Pulmonary artery endothelial cell (primary cell): Measurements from ENCODE around the gene TAAR1. TPM values are rescaled to one million over a fixed set of nuclear protein-coding genes. Genes with fewer than 3 reads are reported as not detected.

Experiments
- DNase-seq: peaks from one replicate; pipeline ENCODE4 v3.0.0-alpha.2; 2011; ENCODE audit warnings: low read depth, low spot score
- total RNA-seq: library from RNA; depleted of rRNA; stranded (reverse); fragments of >200 nt; gene quantifications from 2 replicates; pipeline ENCODE4 v1.2.3, GENCODE V29; 2014

Gene TAAR1
- total RNA-seq, 1 donor from 2014 or later, result not detected

DNA sequence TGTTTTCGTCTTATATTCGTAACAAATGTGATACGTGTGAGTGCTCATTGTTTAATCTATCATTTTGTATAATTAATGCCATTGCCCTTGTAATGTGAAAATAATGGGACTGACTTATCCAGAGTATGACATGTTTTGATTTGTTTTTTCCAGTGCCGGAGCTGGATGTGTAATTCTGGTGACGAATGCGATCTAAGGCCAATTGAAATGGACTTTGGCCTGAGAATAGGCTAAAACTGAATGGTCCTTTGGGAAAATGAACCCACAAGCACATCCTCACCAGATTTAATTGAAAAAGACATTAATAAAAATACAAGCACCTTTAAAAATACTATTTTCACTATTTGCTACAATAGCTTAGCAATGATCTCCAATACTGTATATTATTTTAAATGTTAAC is 62.8 kb downstream of the TAAR1 start:
- DNase-seq, result no peak

Other genes starting within 250 kb of the TAAR1 start
- gene STX7, start 146.1 kb downstream of the TAAR1 start, total RNA-seq, result 54.1 and 73.0 TPM in 2 replicates
- not detected in 2 replicates for gene TAAR9, start 120.9 kb downstream of the TAAR1 start, total RNA-seq
- gene TAAR8, start 106.5 kb downstream of the TAAR1 start, total RNA-seq, result not detected in 2 replicates
- gene TAAR6, start 88.9 kb downstream of the TAAR1 start, total RNA-seq, result not detected in 2 replicates
- not detected in 2 replicates for gene TAAR5, start 69.4 kb downstream of the TAAR1 start, total RNA-seq
- gene TAAR2, start 34.9 kb downstream of the TAAR1 start, total RNA-seq, result not detected in 2 replicates
- not detected in 2 replicates for gene VNN1, start 54.9 kb upstream of the TAAR1 start, total RNA-seq
- gene VNN2, start 98.7 kb upstream of the TAAR1 start, total RNA-seq, result not detected in 2 replicates
- 6.9 and 8.5 TPM in 2 replicates for gene SLC18B1, start 139.5 kb upstream of the TAAR1 start, total RNA-seq
- gene RPS12, start 155.4 kb upstream of the TAAR1 start, total RNA-seq, result 1,067 and 1,861 TPM in 2 replicates